Brain pericyte (primary cell): Measurements from ENCODE around the gene IRF9.
A peak's percentile ranks its signal among the peaks of the same experiment; 100 is the strongest.
"Not testable (repeated sequence)": the region's sequence is repeated elsewhere in the genome, so short reads cannot be mapped to it uniquely, and the experiment has no call there.

Source experiments
- DNase-seq: peaks from one replicate; pipeline ENCODE4 v3.0.0-alpha.2; 2012; ENCODE audit warnings: low read depth, low spot score

The IRF9 gene

GRCh38 chr14:24194186-24194872 lies 33.3 kb downstream of the IRF9 start:
- no peak for DNase-seq

- no peak for DNase-seq
These were observed 33.8 kb downstream of the IRF9 start for GRCh38 chr14:24194873-24195185.

GRCh38 chr14:24195186-24196070 lies 34.4 kb downstream of the IRF9 start, which contains the start of gene TM9SF1:
TSS of gene TM9SF1 (minus strand) at chr14:24195441. CDS start at chr14:24195019, 422 bp downstream.
- DNase-seq: peak; percentile 74

GRCh38 chr14:24196071-24197055 lies 35.3 kb downstream of the IRF9 start:
- no peak for DNase-seq

GRCh38 chr14:24197056-24197450 lies 36.0 kb downstream of the IRF9 start:
- no peak for DNase-seq

- no peak for DNase-seq
These were observed 37.9 kb downstream of the IRF9 start for GRCh38 chr14:24198814-24199524.

GRCh38 chr14:24202538-24202937 lies 41.5 kb downstream of the IRF9 start:
- not testable (repeated sequence) for DNase-seq

GRCh38 chr14:24203249-24203886 lies 42.3 kb downstream of the IRF9 start:
- not testable (repeated sequence) for DNase-seq

- DNase-seq: no peak
These were observed 43.4 kb downstream of the IRF9 start for GRCh38 chr14:24204163-24205146.

- DNase-seq: no peak
These were observed 45.4 kb downstream of the IRF9 start for GRCh38 chr14:24206260-24207103.

- no peak for DNase-seq
These were observed 46.1 kb downstream of the IRF9 start for GRCh38 chr14:24207104-24207551.

- DNase-seq: no peak
These were observed 46.6 kb downstream of the IRF9 start for GRCh38 chr14:24207625-24208024.

GRCh38 chr14:24211311-24211710 lies 50.2 kb downstream of the IRF9 start:
- no peak for DNase-seq

- DNase-seq: peak; percentile 96
These were observed 52.1 kb downstream of the IRF9 start, which contains the start of gene CHMP4A for GRCh38 chr14:24212924-24213865. TSS of gene CHMP4A (minus strand) at chr14:24213488. CDS start at chr14:24213439, 49 bp downstream.

- no peak for DNase-seq
These were observed 53.0 kb downstream of the IRF9 start for GRCh38 chr14:24213866-24214662.
